Measurements from ENCODE around the gene SLC3A2. TPM values are rescaled to one million over a fixed set of nuclear protein-coding genes. Genes with fewer than 3 reads are reported as not detected.
"Not testable (repeated sequence)": the region's sequence is repeated elsewhere in the genome, so short reads cannot be mapped to it uniquely, and the experiment has no call there.

SLC3A2 gene
- total and polyA plus RNA-seq, 2 experiments from 2014 or later = 79.2 to 93.8 TPM

- peak overlapping the region; percentile 66 for H3K27ac ChIP-seq
- TF ChIP-seq CTCF (IDR thresholded peaks at IDR 0.05; ENCODE audit: low read depth, low read length) = no peak
- no peaks in the 10 kb centered on the region for H3K9me3 ChIP-seq (ENCODE audit: low read depth)
- H3K4me3 ChIP-seq = peak overlapping the region; percentile 76
- DNase-seq (ENCODE audit: low read depth in 1 of 2, low spot score in 1 of 2) = no peak
- H3K4me1 ChIP-seq (ENCODE audit: low read depth) = peaks cover 10% of the 10 kb centered on the region
- H3K36me3 ChIP-seq = peaks cover 29% of the 10 kb centered on the region
- no peaks in the 10 kb centered on the region for H3K27me3 ChIP-seq
Measured at GRCh38 chr11:62854825-62855570, 25.7 kb upstream of the SLC3A2 start.

- DNase-seq (ENCODE audit: low read depth in 1 of 2, low spot score in 1 of 2) = peak; percentile 97 to 98
- no peaks in the 10 kb centered on the region for H3K9me3 ChIP-seq (ENCODE audit: low read depth)
- H3K4me1 ChIP-seq (ENCODE audit: low read depth) = peaks cover 17% of the 10 kb centered on the region
- H3K4me3 ChIP-seq = peak overlapping the region; percentile 76
- H3K36me3 ChIP-seq = peaks cover 29% of the 10 kb centered on the region
- TF ChIP-seq CTCF (IDR thresholded peaks at IDR 0.05; ENCODE audit: low read depth, low read length) = no peak
- H3K27me3 ChIP-seq = no peaks in the 10 kb centered on the region
- peak overlapping the region; percentile 75 for H3K27ac ChIP-seq
Measured at GRCh38 chr11:62855571-62856332, 24.9 kb upstream of the SLC3A2 start.

- TF ChIP-seq CTCF (IDR thresholded peaks at IDR 0.05; ENCODE audit: low read depth, low read length) = no peak
- no peak for DNase-seq (ENCODE audit: low read depth in 1 of 2, low spot score in 1 of 2)
- Histone ChIP-seq H3K27ac (peak overlapping the region; percentile 75), H3K4me3 (peak overlapping the region; percentile 76), H3K9me3 (ENCODE audit: low read depth) (no peaks in the 10 kb centered on the region), H3K27me3 (no peaks in the 10 kb centered on the region), H3K36me3 (peaks cover 29% of the 10 kb centered on the region), H3K4me1 (ENCODE audit: low read depth) (peaks cover 23% of the 10 kb centered on the region)
Measured at GRCh38 chr11:62856333-62856895, 24.3 kb upstream of the SLC3A2 start.

- Histone ChIP-seq H3K27ac (no peak overlapping the region), H3K9me3 (ENCODE audit: low read depth) (no peaks in the 10 kb centered on the region), H3K4me3 (no peak overlapping the region), H3K4me1 (ENCODE audit: low read depth) (peaks cover 25% of the 10 kb centered on the region), H3K36me3 (peaks cover 17% of the 10 kb centered on the region), H3K27me3 (no peaks in the 10 kb centered on the region)
- DNase-seq (ENCODE audit: low read depth in 1 of 2, low spot score in 1 of 2) = no peak
- no peak for TF ChIP-seq CTCF (IDR thresholded peaks at IDR 0.05; ENCODE audit: low read depth, low read length)
Measured at GRCh38 chr11:62857541-62857982, 23.1 kb upstream of the SLC3A2 start.

GRCh38 chr11:62858201-62858600, 22.5 kb upstream of the SLC3A2 start:
- Histone ChIP-seq H3K27ac (no peak overlapping the region), H3K9me3 (ENCODE audit: low read depth) (no peaks in the 10 kb centered on the region), H3K4me1 (ENCODE audit: low read depth) (peaks cover 25% of the 10 kb centered on the region), H3K4me3 (no peak overlapping the region), H3K36me3 (peaks cover 11% of the 10 kb centered on the region), H3K27me3 (no peaks in the 10 kb centered on the region)
- no peak for DNase-seq (ENCODE audit: low read depth in 1 of 2, low spot score in 1 of 2)
- TF ChIP-seq CTCF (IDR thresholded peaks at IDR 0.05; ENCODE audit: low read depth, low read length) = no peak

GRCh38 chr11:62859281-62859703, 21.4 kb upstream of the SLC3A2 start:
- not testable (repeated sequence) for DNase-seq (ENCODE audit: low read depth in 1 of 2, low spot score in 1 of 2); H3K4me3 ChIP-seq; H3K9me3 ChIP-seq (ENCODE audit: low read depth); H3K36me3 ChIP-seq; H3K27me3 ChIP-seq
- H3K27ac ChIP-seq = peak overlapping the region; percentile 85
- peaks cover 19% of the 10 kb centered on the region for H3K4me1 ChIP-seq (ENCODE audit: low read depth)

Measured in cardiac muscle cell (in vitro differentiated cells and primary cell).